Tibial nerve (tissue), 3 donors: Measurements from ENCODE around the gene ZKSCAN4.

Experiments used
- POLR2A ChIP-seq, 2 donors: fragments of 450-650 bp; IDR thresholded peaks; one replicate each; pipeline ENCODE4 v1.6.1; 2017; ENCODE audit warnings: antibody characterized with exemption in 2 of 2, mild to moderate bottlenecking in 2 of 2, moderate library complexity in 2 of 2
- TF ChIP-seq, protein P1 (sequence below), 5 experiments: fragments of 200-600 bp in 3 of 5; fragments of 450-650 bp in 2 of 5; sonication (generic) in 3 of 5; IDR thresholded peaks; one replicate each; pipeline ENCODE4 v1.5.1; 2016 to 2019; ENCODE audit warnings: antibody characterized with exemption in 5 of 5, mild to moderate bottlenecking in 3 of 5, moderate library complexity in 2 of 5

DNA sequence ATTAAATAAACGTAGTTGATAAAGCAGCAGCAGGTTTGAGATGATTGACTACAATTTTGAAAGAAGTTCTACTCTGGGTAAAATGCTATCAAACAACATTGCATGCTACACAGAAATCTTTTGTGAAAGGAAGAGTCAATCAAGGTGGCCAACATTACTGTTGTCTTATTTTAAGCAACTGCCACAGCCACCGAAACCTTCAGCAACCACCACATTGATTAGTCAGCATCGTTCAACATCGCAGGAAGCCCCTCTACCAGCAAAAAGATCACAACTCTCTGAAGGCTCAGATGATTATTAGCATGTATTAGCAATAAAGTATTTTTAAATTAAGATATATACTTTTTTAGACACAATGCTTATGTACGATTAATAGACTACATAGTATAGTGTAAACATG lies 43.3 kb upstream of the ZKSCAN4 start:
- no peak for TF ChIP-seq POLR2A (IDR thresholded peaks at IDR 0.05)
- TF ChIP-seq, protein P1, sequence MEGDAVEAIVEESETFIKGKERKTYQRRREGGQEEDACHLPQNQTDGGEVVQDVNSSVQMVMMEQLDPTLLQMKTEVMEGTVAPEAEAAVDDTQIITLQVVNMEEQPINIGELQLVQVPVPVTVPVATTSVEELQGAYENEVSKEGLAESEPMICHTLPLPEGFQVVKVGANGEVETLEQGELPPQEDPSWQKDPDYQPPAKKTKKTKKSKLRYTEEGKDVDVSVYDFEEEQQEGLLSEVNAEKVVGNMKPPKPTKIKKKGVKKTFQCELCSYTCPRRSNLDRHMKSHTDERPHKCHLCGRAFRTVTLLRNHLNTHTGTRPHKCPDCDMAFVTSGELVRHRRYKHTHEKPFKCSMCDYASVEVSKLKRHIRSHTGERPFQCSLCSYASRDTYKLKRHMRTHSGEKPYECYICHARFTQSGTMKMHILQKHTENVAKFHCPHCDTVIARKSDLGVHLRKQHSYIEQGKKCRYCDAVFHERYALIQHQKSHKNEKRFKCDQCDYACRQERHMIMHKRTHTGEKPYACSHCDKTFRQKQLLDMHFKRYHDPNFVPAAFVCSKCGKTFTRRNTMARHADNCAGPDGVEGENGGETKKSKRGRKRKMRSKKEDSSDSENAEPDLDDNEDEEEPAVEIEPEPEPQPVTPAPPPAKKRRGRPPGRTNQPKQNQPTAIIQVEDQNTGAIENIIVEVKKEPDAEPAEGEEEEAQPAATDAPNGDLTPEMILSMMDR (IDR thresholded peaks at IDR 0.05): no peak
